IMR-90 (cell line): ENCODE results near the gene S1PR4.

Experiments used
- POLR2A ChIP-seq: IDR thresholded peaks from 2 replicates; pipeline ENCODE4 v1.6.1; 2012; ENCODE audit warnings: mild to moderate bottlenecking, low read depth, low read length
- RAD21 ChIP-seq: IDR thresholded peaks from 2 replicates; pipeline ENCODE4 v1.6.1; 2012; ENCODE audit warnings: low read length, improper control_type of control experiment
- TF ChIP-seq, protein P1 (sequence below): conservative IDR thresholded peaks from 2 replicates; pipeline ENCODE4 v1.5.1; 2012; ENCODE audit warnings: mild to moderate bottlenecking, low read depth, low read length, improper control_type of control experiment

DNA sequence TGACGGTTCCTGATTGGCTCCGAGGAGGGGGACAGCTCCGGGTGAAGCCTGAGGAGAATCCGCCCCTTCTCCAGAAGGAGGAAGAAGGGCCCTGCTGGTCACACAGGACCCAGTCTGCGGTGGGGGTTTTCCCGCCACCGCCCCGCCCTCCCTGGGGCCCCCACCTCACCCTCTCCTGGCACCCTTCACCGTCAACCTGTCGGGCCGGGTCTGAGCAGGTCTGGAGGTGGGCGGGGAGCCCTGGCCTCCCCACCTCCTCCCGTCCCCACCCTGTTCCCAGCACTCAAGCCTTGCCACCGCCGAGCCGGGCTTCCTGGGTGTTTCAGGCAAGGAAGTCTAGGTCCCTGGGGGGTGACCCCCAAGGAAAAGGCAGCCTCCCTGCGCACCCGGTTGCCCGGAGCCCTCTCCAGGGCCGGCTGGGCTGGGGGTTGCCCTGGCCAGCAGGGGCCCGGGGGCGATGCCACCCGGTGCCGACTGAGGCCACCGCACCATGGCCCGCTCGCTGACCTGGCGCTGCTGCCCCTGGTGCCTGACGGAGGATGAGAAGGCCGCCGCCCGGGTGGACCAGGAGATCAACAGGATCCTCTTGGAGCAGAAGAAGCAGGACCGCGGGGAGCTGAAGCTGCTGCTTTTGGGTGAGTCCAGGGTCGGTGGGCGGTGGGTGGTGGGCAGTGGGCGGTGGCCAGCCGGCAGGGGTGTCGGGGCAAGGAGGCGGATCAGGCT, 42.4 kb upstream of the S1PR4 start, which contains the start of gene GNA15:
- TF ChIP-seq, protein P1, sequence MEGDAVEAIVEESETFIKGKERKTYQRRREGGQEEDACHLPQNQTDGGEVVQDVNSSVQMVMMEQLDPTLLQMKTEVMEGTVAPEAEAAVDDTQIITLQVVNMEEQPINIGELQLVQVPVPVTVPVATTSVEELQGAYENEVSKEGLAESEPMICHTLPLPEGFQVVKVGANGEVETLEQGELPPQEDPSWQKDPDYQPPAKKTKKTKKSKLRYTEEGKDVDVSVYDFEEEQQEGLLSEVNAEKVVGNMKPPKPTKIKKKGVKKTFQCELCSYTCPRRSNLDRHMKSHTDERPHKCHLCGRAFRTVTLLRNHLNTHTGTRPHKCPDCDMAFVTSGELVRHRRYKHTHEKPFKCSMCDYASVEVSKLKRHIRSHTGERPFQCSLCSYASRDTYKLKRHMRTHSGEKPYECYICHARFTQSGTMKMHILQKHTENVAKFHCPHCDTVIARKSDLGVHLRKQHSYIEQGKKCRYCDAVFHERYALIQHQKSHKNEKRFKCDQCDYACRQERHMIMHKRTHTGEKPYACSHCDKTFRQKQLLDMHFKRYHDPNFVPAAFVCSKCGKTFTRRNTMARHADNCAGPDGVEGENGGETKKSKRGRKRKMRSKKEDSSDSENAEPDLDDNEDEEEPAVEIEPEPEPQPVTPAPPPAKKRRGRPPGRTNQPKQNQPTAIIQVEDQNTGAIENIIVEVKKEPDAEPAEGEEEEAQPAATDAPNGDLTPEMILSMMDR: no peak
- TF ChIP-seq RAD21 (no peak), POLR2A (no peak)
